ENCODE data around the gene CDH4.

The CDH4 gene

GRCh38 chr20:61301711-61302525 is 49.9 kb downstream of the CDH4 start:
- no peaks in the 10 kb centered on the region for H3K36me3 ChIP-seq
- no peak overlapping the region for H3K4me3 ChIP-seq (ENCODE audit: low read depth in 1 of 2, low read length in 1 of 2)
- no peak overlapping the region for H3K27ac ChIP-seq
- no peaks in the 10 kb centered on the region for H3K27me3 ChIP-seq
- TF ChIP-seq CTCF (IDR thresholded peaks at IDR 0.05): no peak
- H3K9me3 ChIP-seq: no peaks in the 10 kb centered on the region
- H3K4me1 ChIP-seq (ENCODE audit: control insufficient read depth in 1 of 2, insufficient read depth in 1 of 2, low read depth in 1 of 2, low read length in 1 of 2): no peaks in the 10 kb centered on the region

- no peaks in the 10 kb centered on the region for H3K36me3 ChIP-seq
- TF ChIP-seq CTCF (IDR thresholded peaks at IDR 0.05): no peak
- no peak overlapping the region for H3K27ac ChIP-seq
- no peak overlapping the region for H3K4me3 ChIP-seq (ENCODE audit: low read depth in 1 of 2, low read length in 1 of 2)
- H3K27me3 ChIP-seq: no peaks in the 10 kb centered on the region
- no peaks in the 10 kb centered on the region for H3K9me3 ChIP-seq
- H3K4me1 ChIP-seq (ENCODE audit: control insufficient read depth in 1 of 2, insufficient read depth in 1 of 2, low read depth in 1 of 2, low read length in 1 of 2): no peaks in the 10 kb centered on the region
These were observed 51.2 kb downstream of the CDH4 start for GRCh38 chr20:61303217-61303616.

- Histone ChIP-seq H3K4me1 (ENCODE audit: control insufficient read depth in 1 of 2, insufficient read depth in 1 of 2, low read depth in 1 of 2, low read length in 1 of 2) (no peaks in the 10 kb centered on the region), H3K4me3 (ENCODE audit: low read depth in 1 of 2, low read length in 1 of 2) (no peak overlapping the region), H3K36me3 (no peaks in the 10 kb centered on the region), H3K27me3 (no peaks in the 10 kb centered on the region), H3K9me3 (no peaks in the 10 kb centered on the region), H3K27ac (no peak overlapping the region)
- TF ChIP-seq CTCF (IDR thresholded peaks at IDR 0.05): no peak
These were observed 51.6 kb downstream of the CDH4 start for GRCh38 chr20:61303675-61304074.

GRCh38 chr20:61304750-61305149 is 52.7 kb downstream of the CDH4 start:
- H3K27me3 ChIP-seq: no peaks in the 10 kb centered on the region
- no peaks in the 10 kb centered on the region for H3K36me3 ChIP-seq
- no peaks in the 10 kb centered on the region for H3K4me1 ChIP-seq (ENCODE audit: control insufficient read depth in 1 of 2, insufficient read depth in 1 of 2, low read depth in 1 of 2, low read length in 1 of 2)
- TF ChIP-seq CTCF (IDR thresholded peaks at IDR 0.05): no peak
- H3K27ac ChIP-seq: no peak overlapping the region
- H3K4me3 ChIP-seq (ENCODE audit: low read depth in 1 of 2, low read length in 1 of 2): no peak overlapping the region
- H3K9me3 ChIP-seq: no peaks in the 10 kb centered on the region

GRCh38 chr20:61306937-61307475 is 54.9 kb downstream of the CDH4 start:
- H3K27me3 ChIP-seq: no peaks in the 10 kb centered on the region
- no peak overlapping the region for H3K4me3 ChIP-seq (ENCODE audit: low read depth in 1 of 2, low read length in 1 of 2)
- H3K4me1 ChIP-seq (ENCODE audit: control insufficient read depth in 1 of 2, insufficient read depth in 1 of 2, low read depth in 1 of 2, low read length in 1 of 2): no peaks in the 10 kb centered on the region
- no peaks in the 10 kb centered on the region for H3K9me3 ChIP-seq
- TF ChIP-seq CTCF (IDR thresholded peaks at IDR 0.05): no peak
- H3K36me3 ChIP-seq: no peaks in the 10 kb centered on the region
- no peak overlapping the region for H3K27ac ChIP-seq
